HG03135 (cell line): ENCODE data around the gene TGFA.

Source experiments
- ATAC-seq: cut with Tn5 transposase; IDR thresholded peaks from one replicate; pipeline ENCODE4 v1.9.1; 2021; ENCODE audit warnings: mild to moderate bottlenecking, moderate library complexity; ENCODE audit not compliant: unreplicated experiment

The TGFA gene

GRCh38 chr2:70499253-70499652, 54.4 kb downstream of the TGFA start:
- ATAC-seq, result no peak

GRCh38 chr2:70498528-70498927, 55.1 kb downstream of the TGFA start:
- ATAC-seq, result no peak

GRCh38 chr2:70498054-70498453, 55.6 kb downstream of the TGFA start:
- ATAC-seq, result no peak

GRCh38 chr2:70496819-70497218, 56.8 kb downstream of the TGFA start:
- ATAC-seq, result no peak

GRCh38 chr2:70494293-70494886, 59.2 kb downstream of the TGFA start:
- no peak for ATAC-seq

GRCh38 chr2:70490381-70490780, 63.2 kb downstream of the TGFA start:
- no peak for ATAC-seq

GRCh38 chr2:70489165-70489564, 64.5 kb downstream of the TGFA start:
- no peak for ATAC-seq

- no peak for ATAC-seq
Measured at GRCh38 chr2:70484086-70484485, 69.5 kb downstream of the TGFA start.

GRCh38 chr2:70482401-70482800, 71.2 kb downstream of the TGFA start:
- ATAC-seq, result no peak

GRCh38 chr2:70480468-70480867, 73.2 kb downstream of the TGFA start:
- ATAC-seq, result no peak

- no peak for ATAC-seq
Measured at GRCh38 chr2:70479816-70480215, 73.8 kb downstream of the TGFA start.

- no peak for ATAC-seq
Measured at GRCh38 chr2:70477441-70477844, 76.2 kb downstream of the TGFA start.

GRCh38 chr2:70475266-70475665, 78.4 kb downstream of the TGFA start:
- no peak for ATAC-seq

GRCh38 chr2:70474256-70474848, 79.3 kb downstream of the TGFA start:
- ATAC-seq, result no peak

- ATAC-seq, result no peak
Measured at GRCh38 chr2:70473101-70473722, 80.4 kb downstream of the TGFA start.

- no peak for ATAC-seq
Measured at GRCh38 chr2:70472221-70472890, 81.3 kb downstream of the TGFA start.

- ATAC-seq, result no peak
Measured at GRCh38 chr2:70471129-70471528, 82.5 kb downstream of the TGFA start.

GRCh38 chr2:70469961-70470360, 83.7 kb downstream of the TGFA start:
- ATAC-seq, result no peak

GRCh38 chr2:70469435-70469834, 84.2 kb downstream of the TGFA start:
- no peak for ATAC-seq

- no peak for ATAC-seq
Measured at GRCh38 chr2:70468878-70469277, 84.7 kb downstream of the TGFA start.

- ATAC-seq, result no peak
Measured at GRCh38 chr2:70467831-70468779, 85.5 kb downstream of the TGFA start.
